ENCODE measurements around the gene AMMECR1.

- TF ChIP-seq, protein P1, sequence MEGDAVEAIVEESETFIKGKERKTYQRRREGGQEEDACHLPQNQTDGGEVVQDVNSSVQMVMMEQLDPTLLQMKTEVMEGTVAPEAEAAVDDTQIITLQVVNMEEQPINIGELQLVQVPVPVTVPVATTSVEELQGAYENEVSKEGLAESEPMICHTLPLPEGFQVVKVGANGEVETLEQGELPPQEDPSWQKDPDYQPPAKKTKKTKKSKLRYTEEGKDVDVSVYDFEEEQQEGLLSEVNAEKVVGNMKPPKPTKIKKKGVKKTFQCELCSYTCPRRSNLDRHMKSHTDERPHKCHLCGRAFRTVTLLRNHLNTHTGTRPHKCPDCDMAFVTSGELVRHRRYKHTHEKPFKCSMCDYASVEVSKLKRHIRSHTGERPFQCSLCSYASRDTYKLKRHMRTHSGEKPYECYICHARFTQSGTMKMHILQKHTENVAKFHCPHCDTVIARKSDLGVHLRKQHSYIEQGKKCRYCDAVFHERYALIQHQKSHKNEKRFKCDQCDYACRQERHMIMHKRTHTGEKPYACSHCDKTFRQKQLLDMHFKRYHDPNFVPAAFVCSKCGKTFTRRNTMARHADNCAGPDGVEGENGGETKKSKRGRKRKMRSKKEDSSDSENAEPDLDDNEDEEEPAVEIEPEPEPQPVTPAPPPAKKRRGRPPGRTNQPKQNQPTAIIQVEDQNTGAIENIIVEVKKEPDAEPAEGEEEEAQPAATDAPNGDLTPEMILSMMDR (IDR thresholded peaks at IDR 0.05; ENCODE audit: low read depth, low read length) = no peak
- no peak for TF ChIP-seq MAX (IDR thresholded peaks at IDR 0.05; ENCODE audit: low read depth, low read length)
Measured at GRCh38 chrX:110308220-110308619, 9.7 kb downstream of the AMMECR1 start.

Measured in NB4 (cell line).